Heart left ventricle (tissue), 13 donors: Measurements from ENCODE around the gene TRAPPC5.

Experiments used
- POLR2A ChIP-seq, 2 donors: fragments of 450-650 bp; IDR thresholded peaks; one replicate each; pipeline ENCODE4 v1.6.1; 2017; ENCODE audit warnings: antibody characterized with exemption in 2 of 2, mild to moderate bottlenecking in 2 of 2, moderate library complexity in 2 of 2
- TF ChIP-seq, protein P1 (sequence below), 12 donors: fragments of 200-600 bp; sonication (generic) in 4 of 12; IDR thresholded peaks; one replicate each; pipeline versions ENCODE4 v1.5.0 to v1.8.0; 2018 to 2022; ENCODE audit warnings: antibody characterized with exemption in 12 of 12, mild to moderate bottlenecking in 5 of 12
- donor health status: ischemic (EF 13 %, LVEDD 7.1; RV severe dilation, severe dysfunction).
- donor health status: DM: no; HTN: yes; CAD: no.
- donor health status: DM: no; HTN: no; CAD: no.
- donor health status: ischemic (EF 25% LVEDD 6.9; RV normal size, moderate dysfunction).
- donor health status: ischemic (EF 25% LVEDD 5.7; RV mildly dilated, moderate dysfunction).
- donor health status: ischemic (EF 35%, LVEDD 5.7; RV mildly dilated, moderate dysfunction).
- donor health status: nonischemic (EF 11% LVEDD 7.7; RV severe dilation, severe dysfunction).
- donor health status: DM: yes; HTN: yes; CAD: no.
- donor health status: PGD.
- donor health status: ischemic (EF 29% LVEDD 5.4; RV normal size, mild dysfunction).
- donor health status: nonischemic (EF 23%, LVEDD 6.1; RV moderate dilation, normal function).

GRCh38 chr19:7690779-7691258 lies 10.2 kb downstream of the TRAPPC5 start:
- no peak for TF ChIP-seq POLR2A (IDR thresholded peaks at IDR 0.05)
- TF ChIP-seq, protein P1, sequence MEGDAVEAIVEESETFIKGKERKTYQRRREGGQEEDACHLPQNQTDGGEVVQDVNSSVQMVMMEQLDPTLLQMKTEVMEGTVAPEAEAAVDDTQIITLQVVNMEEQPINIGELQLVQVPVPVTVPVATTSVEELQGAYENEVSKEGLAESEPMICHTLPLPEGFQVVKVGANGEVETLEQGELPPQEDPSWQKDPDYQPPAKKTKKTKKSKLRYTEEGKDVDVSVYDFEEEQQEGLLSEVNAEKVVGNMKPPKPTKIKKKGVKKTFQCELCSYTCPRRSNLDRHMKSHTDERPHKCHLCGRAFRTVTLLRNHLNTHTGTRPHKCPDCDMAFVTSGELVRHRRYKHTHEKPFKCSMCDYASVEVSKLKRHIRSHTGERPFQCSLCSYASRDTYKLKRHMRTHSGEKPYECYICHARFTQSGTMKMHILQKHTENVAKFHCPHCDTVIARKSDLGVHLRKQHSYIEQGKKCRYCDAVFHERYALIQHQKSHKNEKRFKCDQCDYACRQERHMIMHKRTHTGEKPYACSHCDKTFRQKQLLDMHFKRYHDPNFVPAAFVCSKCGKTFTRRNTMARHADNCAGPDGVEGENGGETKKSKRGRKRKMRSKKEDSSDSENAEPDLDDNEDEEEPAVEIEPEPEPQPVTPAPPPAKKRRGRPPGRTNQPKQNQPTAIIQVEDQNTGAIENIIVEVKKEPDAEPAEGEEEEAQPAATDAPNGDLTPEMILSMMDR (IDR thresholded peaks at IDR 0.05), result no peak
